Ramos (cell line): Measurements from ENCODE around the gene KCNK5.

Source experiments
- in situ Hi-C: fragments of 300-500 bp; cut with MboI; formaldehyde crosslinking; loops from one replicate; pipeline ENCODE4 v1.14.3; 2022; ENCODE audit warnings: low sequenced_read_pairs; ENCODE audit not compliant: unreplicated experiment

The KCNK5 gene

GRCh38 chr6:39181826-39182225, 47.4 kb downstream of the KCNK5 start:
- in situ Hi-C loops: no loop called here

GRCh38 chr6:39181333-39181732, 47.9 kb downstream of the KCNK5 start:
- in situ Hi-C loops: no loop called here

- in situ Hi-C loops: no loop called here
Observed at GRCh38 chr6:39178804-39179203, 50.5 kb downstream of the KCNK5 start.

- in situ Hi-C loops: no loop called here
Observed at GRCh38 chr6:39178235-39178634, 51.0 kb downstream of the KCNK5 start.

- in situ Hi-C loops: no loop called here
Observed at GRCh38 chr6:39177130-39177529, 52.1 kb downstream of the KCNK5 start.

- in situ Hi-C loops: no loop called here
Observed at GRCh38 chr6:39173270-39173669, 56.0 kb downstream of the KCNK5 start.

GRCh38 chr6:39172377-39172757, 56.9 kb downstream of the KCNK5 start:
- in situ Hi-C loops: no loop called here

GRCh38 chr6:39171489-39172376, 57.5 kb downstream of the KCNK5 start:
- in situ Hi-C loops: no loop called here

GRCh38 chr6:39170860-39171259, 58.4 kb downstream of the KCNK5 start:
- in situ Hi-C loops: no loop called here

GRCh38 chr6:39170389-39170788, 58.9 kb downstream of the KCNK5 start:
- in situ Hi-C loops: no loop called here

- in situ Hi-C loops: loop anchor here (5.0 kb wide), 1 partner anchor 133 kb away; no protein-coding TSS in a partner anchor
Observed at GRCh38 chr6:39169448-39170344, 59.6 kb downstream of the KCNK5 start.

- in situ Hi-C loops: loop anchor here (5.0 kb wide), 1 partner anchor 134 kb away; no protein-coding TSS in a partner anchor
Observed at GRCh38 chr6:39167866-39168625, 61.2 kb downstream of the KCNK5 start.

- in situ Hi-C loops: loop anchor here (5.0 kb wide), 1 partner anchor 135 kb away; no protein-coding TSS in a partner anchor
Observed at GRCh38 chr6:39167321-39167720, 62.0 kb downstream of the KCNK5 start.

- in situ Hi-C loops: loop anchor here (5.0 kb wide), 1 partner anchor 135 kb away; no protein-coding TSS in a partner anchor
Observed at GRCh38 chr6:39166912-39167290, 62.4 kb downstream of the KCNK5 start.

GRCh38 chr6:39166189-39166911, 62.9 kb downstream of the KCNK5 start:
- in situ Hi-C loops: loop anchor here (5.0 kb wide), 1 partner anchor 136 kb away; no protein-coding TSS in a partner anchor

GRCh38 chr6:39157511-39157910, 71.8 kb downstream of the KCNK5 start:
- in situ Hi-C loops: no loop called here

GRCh38 chr6:39156801-39157200, 72.5 kb downstream of the KCNK5 start:
- in situ Hi-C loops: no loop called here

- in situ Hi-C loops: no loop called here
Observed at GRCh38 chr6:39154705-39155104, 74.6 kb downstream of the KCNK5 start.

GRCh38 chr6:39153766-39154397, 75.4 kb downstream of the KCNK5 start:
- in situ Hi-C loops: no loop called here
